ENCODE measurements around the gene SEMA7A.
"Not testable (repeated sequence)": the region's sequence is repeated elsewhere in the genome, so short reads cannot be mapped to it uniquely, and the experiment has no call there.

SEMA7A gene

GRCh38 chr15:74398183-74398582, 35.6 kb downstream of the SEMA7A start:
- DNase-seq = no peak

- DNase-seq = no peak
Observed at GRCh38 chr15:74397239-74398068, 36.3 kb downstream of the SEMA7A start.

DNA sequence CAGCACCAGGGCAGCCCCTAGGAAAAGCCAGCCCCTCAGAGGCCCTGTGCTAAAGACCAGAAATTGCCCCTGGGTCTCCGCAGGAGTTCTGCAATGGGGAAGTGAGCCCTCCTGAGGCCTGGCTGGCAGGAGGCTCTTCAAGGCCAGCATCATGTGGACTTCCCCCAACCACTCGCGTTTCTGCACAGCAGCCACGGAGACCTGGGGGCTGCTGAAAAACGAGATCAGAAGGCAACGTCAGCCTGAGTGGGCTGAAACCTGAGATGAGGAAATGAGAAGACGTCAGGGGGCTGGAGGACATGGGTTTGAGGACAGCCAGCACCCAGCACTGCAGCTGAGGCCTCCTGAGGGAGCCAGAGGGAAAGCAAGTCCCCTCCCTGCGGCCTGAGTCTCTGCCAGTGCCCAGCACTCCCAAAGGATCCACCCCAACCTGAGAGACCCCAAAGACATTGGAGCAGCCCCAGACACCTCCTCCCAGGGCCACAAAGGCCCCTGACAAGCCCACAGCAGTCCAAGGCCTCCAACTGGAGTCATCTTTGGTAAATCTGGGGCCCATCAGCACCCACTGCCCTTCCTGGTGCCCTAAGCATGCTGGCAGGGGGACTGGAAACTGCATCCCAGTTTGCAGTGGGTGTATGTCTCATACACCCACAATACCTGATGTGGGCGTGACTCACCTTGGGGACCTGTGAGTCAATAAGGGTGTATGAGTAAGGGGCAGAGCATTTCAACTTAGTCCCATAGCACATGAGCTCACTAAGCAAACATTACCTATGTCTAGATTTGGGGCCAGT, 37.1 kb downstream of the SEMA7A start:
- DNase-seq = no peak

- no peak for DNase-seq
Observed at GRCh38 chr15:74396146-74396438, 37.7 kb downstream of the SEMA7A start.

GRCh38 chr15:74395319-74396145, 38.2 kb downstream of the SEMA7A start:
- DNase-seq = no peak

DNA sequence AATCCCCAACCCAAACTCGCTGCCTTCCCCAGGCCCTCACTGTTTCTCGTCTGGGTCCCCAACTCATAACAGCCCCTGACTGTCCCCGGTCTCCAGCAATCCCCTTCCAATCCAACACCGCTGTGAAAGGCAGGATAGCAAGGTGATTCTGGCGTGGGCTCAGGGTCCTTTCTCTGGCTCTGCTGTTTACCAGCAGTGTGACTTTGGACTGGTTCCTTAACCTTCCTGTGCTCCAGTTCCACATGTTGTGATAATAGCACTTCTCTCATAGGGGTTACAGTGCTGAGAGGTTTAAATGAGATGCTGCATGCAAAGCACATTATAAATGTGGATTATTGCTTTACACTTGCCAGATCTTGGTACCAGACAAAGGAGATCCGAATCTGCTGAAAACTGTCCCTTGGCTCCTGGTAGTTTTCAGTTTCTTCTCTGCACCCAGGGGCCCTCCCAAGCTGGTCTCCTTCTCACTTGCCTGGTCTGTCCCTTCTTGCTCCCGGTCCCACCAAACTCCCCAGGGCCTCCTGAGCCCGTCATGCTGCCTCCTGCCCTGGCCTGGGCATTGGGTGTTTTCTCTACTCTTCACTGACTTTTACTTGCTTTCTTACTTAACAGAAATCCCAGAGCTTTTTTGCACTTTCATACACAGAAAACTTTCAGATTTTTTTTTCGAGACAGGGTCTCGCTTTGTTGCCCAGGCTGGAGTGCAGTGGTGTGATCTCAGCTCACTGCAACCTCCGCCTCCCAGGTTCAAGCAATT, 39.5 kb downstream of the SEMA7A start:
- DNase-seq = no peak

- DNase-seq = no peak
Observed at GRCh38 chr15:74393423-74393822, 40.3 kb downstream of the SEMA7A start.

- no peak for DNase-seq
Observed at GRCh38 chr15:74392902-74393301, 40.9 kb downstream of the SEMA7A start.

DNA sequence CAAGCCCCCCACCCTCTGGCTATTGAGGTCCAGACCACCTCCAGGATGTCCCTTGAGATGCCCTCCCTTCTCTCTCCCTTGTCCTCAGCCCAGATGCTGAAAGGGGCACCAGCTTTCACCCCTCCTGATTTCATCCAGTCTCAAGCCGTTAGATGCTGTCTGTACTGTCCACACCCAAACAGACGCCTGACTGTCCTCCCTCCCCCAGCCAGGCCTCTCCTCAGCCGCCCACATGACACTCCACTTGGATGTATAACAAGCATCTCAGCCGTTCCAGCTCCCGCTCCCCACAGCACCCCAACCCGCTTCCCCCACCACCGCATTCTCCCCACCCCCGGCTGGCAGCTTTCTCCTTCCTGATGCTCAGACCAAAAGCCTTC, 41.3 kb downstream of the SEMA7A start:
- no peak for DNase-seq

DNA sequence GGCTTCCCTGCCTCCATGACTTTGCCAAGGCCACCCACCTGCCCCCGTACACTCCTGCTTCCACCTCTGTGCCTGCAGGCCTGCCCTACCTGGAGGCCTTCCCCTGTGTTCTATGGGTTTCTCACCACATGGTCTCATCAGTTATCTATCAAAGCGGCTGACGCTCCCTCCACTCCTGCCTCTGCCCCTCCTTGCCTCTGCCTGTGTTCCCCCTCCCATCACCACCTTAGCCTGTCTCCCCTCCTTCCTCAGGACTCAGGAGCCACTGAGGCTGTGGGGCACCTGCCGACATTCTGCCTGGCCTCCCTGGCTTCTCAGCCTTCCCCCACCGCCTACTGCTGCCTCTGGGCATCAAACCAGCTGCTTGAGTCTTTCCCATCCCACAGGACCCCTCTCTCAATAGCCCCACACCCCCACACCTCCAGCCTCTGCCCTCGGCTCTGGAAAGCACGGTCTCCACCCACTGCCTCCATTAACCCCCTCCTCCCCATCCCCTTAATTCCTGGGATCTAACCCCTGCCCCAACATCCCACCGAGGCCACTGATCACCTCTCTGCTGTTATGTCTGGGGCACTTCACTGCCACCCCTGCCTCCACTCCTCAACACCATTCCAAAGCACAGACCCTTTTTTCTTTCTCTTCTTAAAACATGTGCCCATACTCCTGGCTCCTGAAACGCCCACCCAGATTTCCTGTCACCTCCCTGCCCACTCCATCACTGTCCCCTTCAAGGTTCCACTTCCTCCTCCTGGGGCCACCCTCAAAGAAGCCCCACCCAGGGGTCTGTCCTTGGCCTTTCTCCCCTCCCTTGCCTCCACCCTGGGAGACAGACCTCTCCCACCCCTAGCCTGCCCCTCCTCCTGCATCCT, 41.9 kb downstream of the SEMA7A start:
- DNase-seq = no peak

DNA sequence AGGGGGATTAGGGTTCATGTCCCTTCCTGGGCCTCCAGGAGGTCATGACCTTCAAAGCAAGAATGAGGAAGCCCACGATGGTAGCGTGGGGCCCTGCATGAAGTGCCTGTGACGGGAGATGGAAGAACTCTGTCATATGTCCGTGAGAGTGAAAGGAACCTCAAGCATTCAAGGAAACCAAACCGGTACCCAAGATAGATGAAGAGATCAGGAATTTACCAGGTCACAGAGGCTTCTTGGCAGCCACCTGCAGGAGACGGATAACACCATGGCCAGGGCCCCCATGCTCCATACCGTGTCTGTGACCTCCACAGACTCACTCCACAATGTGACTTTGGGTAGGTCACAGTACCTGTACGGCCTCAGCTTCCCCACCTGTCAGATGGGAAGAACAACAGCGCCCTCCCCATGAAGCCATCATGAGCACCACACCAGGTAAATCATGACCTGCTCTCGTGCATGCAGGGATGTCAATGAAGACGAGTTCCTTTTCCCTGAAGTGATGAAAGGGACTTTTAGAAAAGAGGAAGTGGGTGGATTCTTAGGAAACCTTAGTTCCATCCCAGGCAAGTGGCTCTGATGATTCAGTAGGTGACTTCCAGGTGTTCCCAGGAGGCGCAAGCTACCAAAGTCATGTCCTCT, 43.0 kb downstream of the SEMA7A start:
- DNase-seq = no peak

- not testable (repeated sequence) for DNase-seq
Observed at GRCh38 chr15:74390049-74390646, 43.6 kb downstream of the SEMA7A start.

DNA sequence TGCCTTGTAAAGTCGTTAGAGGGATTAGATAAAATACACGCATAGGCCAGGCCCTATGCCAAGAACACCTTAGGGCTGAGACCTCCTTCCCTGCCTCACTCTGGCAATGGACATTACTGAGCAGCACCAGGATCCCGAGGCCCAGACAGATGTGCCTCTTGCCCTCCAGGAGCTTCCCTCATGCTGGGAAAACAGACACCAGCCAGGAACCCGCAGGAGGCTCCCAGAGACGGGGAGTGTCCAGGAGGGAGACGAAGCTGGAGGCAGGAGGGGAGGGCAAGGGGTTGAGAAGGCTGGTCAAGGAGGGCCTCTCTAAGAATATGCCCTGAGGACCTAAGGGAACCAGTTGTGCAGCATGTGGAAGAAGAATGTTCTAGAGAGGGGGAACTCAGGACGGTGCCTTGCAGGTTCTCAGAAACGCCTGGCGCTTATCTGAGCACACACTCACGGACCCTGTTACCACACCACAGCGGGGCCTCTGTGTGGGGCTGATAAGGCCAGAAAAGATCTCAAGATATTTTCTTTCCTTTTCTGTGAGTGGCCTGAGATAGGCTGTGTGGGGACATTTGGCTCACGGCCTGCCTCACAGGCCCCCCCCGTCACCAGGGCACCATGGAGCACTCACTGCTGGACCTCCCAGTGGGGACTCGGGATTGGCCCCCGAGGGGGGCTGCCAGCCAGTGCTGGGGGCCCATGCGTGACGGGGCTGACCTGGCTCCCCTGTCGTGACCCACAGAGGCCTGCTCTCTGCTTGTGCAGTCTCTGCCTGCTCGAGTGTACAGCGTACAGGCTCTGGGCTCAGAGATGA, 44.3 kb downstream of the SEMA7A start:
- no peak for DNase-seq

DNA sequence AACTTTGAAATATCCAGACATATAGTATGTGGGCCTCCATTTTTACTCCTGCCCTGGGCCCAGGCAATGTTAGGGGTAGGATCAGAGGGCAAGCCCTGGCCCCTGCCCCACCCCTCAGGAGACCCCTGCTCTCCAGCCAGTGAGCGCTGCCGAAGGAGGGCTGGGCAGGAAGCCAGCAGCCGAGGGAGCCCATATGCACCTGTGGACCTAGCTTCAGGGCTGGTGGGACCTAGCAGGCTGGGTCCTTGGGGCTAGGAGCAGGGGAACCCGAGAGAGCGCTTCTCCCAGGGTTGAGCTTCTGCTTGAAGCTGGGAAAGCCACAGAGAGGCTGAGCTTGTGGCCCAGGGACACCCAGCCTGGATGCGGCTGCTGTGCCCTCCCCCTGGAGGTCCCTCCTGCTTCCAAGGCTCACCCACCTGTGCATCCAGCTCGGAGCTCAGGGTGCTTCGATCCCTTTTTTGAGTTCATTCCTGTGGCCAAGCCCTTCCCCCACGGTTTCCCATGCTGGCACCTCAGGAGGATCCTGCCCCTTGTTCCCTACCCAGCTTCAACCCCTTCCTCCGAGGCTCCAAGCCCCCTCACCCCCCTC, 45.3 kb downstream of the SEMA7A start:
- DNase-seq = no peak

DNA sequence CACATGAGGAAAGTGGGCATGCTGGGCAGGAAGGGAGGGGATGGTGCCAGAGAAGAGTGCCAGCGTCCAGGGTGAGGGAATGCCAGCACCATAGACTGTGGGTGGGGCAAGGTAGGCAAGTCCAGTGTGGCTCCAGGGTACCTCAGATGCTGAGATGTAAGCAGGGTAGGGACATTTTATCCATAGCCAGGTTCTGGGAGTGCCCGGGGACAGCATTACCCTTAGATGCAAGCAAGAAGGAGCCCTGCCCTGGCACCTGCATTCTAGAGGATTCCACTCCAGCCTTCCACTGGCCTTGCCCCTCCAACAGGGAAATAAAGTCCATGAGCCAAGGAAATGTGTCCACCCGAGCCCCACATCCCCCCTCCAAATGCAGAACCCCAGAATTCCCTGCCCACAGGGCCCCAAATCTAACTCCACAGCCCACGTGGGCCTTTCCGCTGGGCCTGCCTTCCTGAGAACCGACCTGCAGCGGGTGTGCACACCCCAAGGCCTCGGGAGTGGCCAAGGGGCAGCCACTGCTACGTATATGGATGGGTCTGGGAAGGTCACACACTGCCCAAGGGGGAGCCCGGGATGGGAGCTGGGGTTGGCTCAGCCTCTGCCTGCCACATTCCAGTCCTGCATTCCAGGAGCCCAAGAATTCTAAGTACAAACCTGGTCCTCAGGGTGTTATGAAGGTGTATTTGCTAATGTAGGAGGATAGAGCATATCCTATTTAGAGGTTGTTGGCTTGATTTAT, 46.0 kb downstream of the SEMA7A start:
- DNase-seq = no peak

GRCh38 chr15:74387141-74387541, 46.6 kb downstream of the SEMA7A start:
- no peak for DNase-seq

- no peak for DNase-seq
Observed at GRCh38 chr15:74386496-74387140, 47.1 kb downstream of the SEMA7A start.

GRCh38 chr15:74385733-74386132, 48.0 kb downstream of the SEMA7A start:
- DNase-seq = no peak
